Neural cell (in vitro differentiated cells): ENCODE measurements around the gene OSBPL2. TPM values are rescaled to one million over a fixed set of nuclear protein-coding genes. Genes with fewer than 3 reads are reported as not detected.

Experiments used
- H2AFZ ChIP-seq: fragments of 200-600, 300-800 bp; sonication (generic), shearing (Covaris generic); 2 replicates; pipeline ENCODE4 v1.6.0; 2014; ENCODE audit warnings: low read depth, mild to moderate bottlenecking, antibody characterized with exemption, low read length, moderate library complexity
- H3F3A ChIP-seq: fragments of 200-600 bp; shearing (Covaris generic); 2 replicates; pipeline ENCODE4 v1.6.1; 2016; ENCODE audit warnings: mild to moderate bottlenecking, moderate library complexity, mixed read lengths, antibody characterized with exemption, low read length; ENCODE audit not compliant: insufficient read depth, poor library complexity, severe bottlenecking
- H3K27ac ChIP-seq: fragments of 200-600, 300-800 bp; sonication (generic), shearing (Covaris generic); 2 replicates; pipeline ENCODE4 v1.5.1; 2014; ENCODE audit warnings: mild to moderate bottlenecking, low read length, moderate library complexity
- H3K27me3 ChIP-seq: fragments of 300-800, 200-600 bp; sonication (generic), shearing (Covaris generic); 2 replicates; pipeline ENCODE4 v1.6.0; 2014; ENCODE audit warnings: mild to moderate bottlenecking, low read depth, low read length, moderate library complexity; ENCODE audit not compliant: insufficient read depth
- H3K36me3 ChIP-seq: fragments of 300-800, 200-600 bp; sonication (generic), shearing (Covaris generic); 2 replicates; pipeline ENCODE4 v1.5.1; 2014; ENCODE audit warnings: mild to moderate bottlenecking, antibody characterized with exemption, low read length, moderate library complexity; ENCODE audit not compliant: insufficient read depth
- H3K4me2 ChIP-seq: fragments of 300-800, 200-600 bp; sonication (generic), shearing (Covaris generic); 2 replicates; pipeline ENCODE4 v1.6.0; 2014; ENCODE audit warnings: mild to moderate bottlenecking, low read length
- H3K4me3 ChIP-seq: fragments of 300-800, 200-600 bp; sonication (generic), shearing (Covaris generic); 2 replicates; pipeline ENCODE4 v1.5.1; 2014; ENCODE audit warnings: mild to moderate bottlenecking, low read length, moderate library complexity
- H3K79me2 ChIP-seq: fragments of 200-600 bp; shearing (Covaris generic); replicated peaks from 2 replicates; pipeline ENCODE4 v1.6.0; 2014; ENCODE audit warnings: mild to moderate bottlenecking, low read length, moderate library complexity; ENCODE audit not compliant: insufficient read depth
- H3K9ac ChIP-seq: fragments of 300-800, 200-600 bp; sonication (generic), shearing (Covaris generic); 2 replicates; pipeline ENCODE4 v1.6.1; 2016; ENCODE audit warnings: mild to moderate bottlenecking, low read length, mixed read lengths
- H3K9me2 ChIP-seq: fragments of 200-600 bp; shearing (Covaris generic); 2 replicates; pipeline ENCODE4 v1.6.1; 2016; ENCODE audit warnings: mild to moderate bottlenecking, low read length, mixed read lengths; ENCODE audit not compliant: insufficient read depth
- H3K9me3 ChIP-seq: fragments of 200-600, 300-800 bp; sonication (generic), shearing (Covaris generic); 2 replicates; pipeline ENCODE4 v1.6.1; 2016; ENCODE audit warnings: mild to moderate bottlenecking, mixed run types, low read length, moderate library complexity, mixed read lengths
- H4K20me1 ChIP-seq: fragments of 200-600 bp; shearing (Covaris generic); 2 replicates; pipeline ENCODE4 v1.6.1; 2016; ENCODE audit warnings: mild to moderate bottlenecking, mixed run types; ENCODE audit not compliant: insufficient read depth
- EP300 ChIP-seq: fragments of 450-650 bp; conservative IDR thresholded peaks from 2 replicates; pipeline ENCODE4 v1.6.1; 2014; ENCODE audit warnings: antibody characterized with exemption, mild to moderate bottlenecking, moderate library complexity; ENCODE audit not compliant: poor library complexity, severe bottlenecking
- EZH2 ChIP-seq: fragments of 200-600, 300-800 bp; shearing (Covaris generic), sonication (generic); IDR thresholded peaks from 2 replicates; pipeline ENCODE4 v1.6.1; 2014; ENCODE audit warnings: antibody characterized with exemption, low read length, borderline replicate concordance, mild to moderate bottlenecking; ENCODE audit not compliant: insufficient read depth, poor library complexity, severe bottlenecking
- MXI1 ChIP-seq: fragments of 450-650 bp; conservative IDR thresholded peaks from 2 replicates; pipeline ENCODE4 v1.6.1; 2014; ENCODE audit warnings: antibody characterized with exemption, mild to moderate bottlenecking; ENCODE audit not compliant: poor library complexity, severe bottlenecking
- POLR2AphosphoS5 ChIP-seq: IDR thresholded peaks from 2 replicates; pipeline ENCODE4 v1.6.1; 2012
- RAD21 ChIP-seq: fragments of 450-650 bp; conservative IDR thresholded peaks from 2 replicates; pipeline ENCODE4 v1.6.1; 2014; ENCODE audit warnings: antibody characterized with exemption, mild to moderate bottlenecking, moderate library complexity
- REST ChIP-seq: IDR thresholded peaks from 2 replicates; pipeline ENCODE4 v1.6.1; 2012; ENCODE audit warnings: borderline replicate concordance
- SMC3 ChIP-seq: fragments of 450-650 bp; conservative IDR thresholded peaks from 2 replicates; pipeline ENCODE4 v1.6.1; 2014; ENCODE audit warnings: antibody characterized with exemption, mild to moderate bottlenecking, moderate library complexity; ENCODE audit not compliant: poor library complexity
- TAF1 ChIP-seq: IDR thresholded peaks from 2 replicates; pipeline ENCODE4 v1.6.1; 2012; ENCODE audit warnings: low read depth
- polyA plus RNA-seq: library from polyadenylated mRNA; depleted of rRNA; stranded (reverse); fragments of >200 nt; gene quantifications from 2 replicates; pipeline ENCODE4 v1.2.3, GENCODE V29; 2014
- TF ChIP-seq, protein P1 (sequence below): fragments of 450-650 bp; IDR thresholded peaks from 2 replicates; pipeline ENCODE4 v1.5.1; 2014; ENCODE audit warnings: antibody characterized with exemption, mild to moderate bottlenecking, moderate library complexity; ENCODE audit not compliant: poor library complexity, severe bottlenecking

Gene OSBPL2
- polyA plus RNA-seq, 1 donor from 2014 or later = 41.5 TPM

- Histone ChIP-seq H3K9ac (no peak overlapping the region), H3K27ac (no peak overlapping the region), H3K27me3 (no peaks in the 10 kb centered on the region), H3F3A (no peaks in the 10 kb centered on the region), H3K79me2 (peaks cover 14% of the 10 kb centered on the region), H2AFZ (no peak overlapping the region), H3K4me2 (no peak overlapping the region), H4K20me1 (peaks cover 9% of the 10 kb centered on the region), H3K9me2 (no peaks in the 10 kb centered on the region), H3K9me3 (no peaks in the 10 kb centered on the region), H3K4me3 (no peak overlapping the region), H3K36me3 (no peaks in the 10 kb centered on the region)
- TF ChIP-seq EP300 (no peak), POLR2AphosphoS5 (no peak), SMC3 (no peak), RAD21 (no peak), TAF1 (no peak), REST (no peak), EZH2 (no peak), MXI1 (no peak)
- TF ChIP-seq, protein P1, sequence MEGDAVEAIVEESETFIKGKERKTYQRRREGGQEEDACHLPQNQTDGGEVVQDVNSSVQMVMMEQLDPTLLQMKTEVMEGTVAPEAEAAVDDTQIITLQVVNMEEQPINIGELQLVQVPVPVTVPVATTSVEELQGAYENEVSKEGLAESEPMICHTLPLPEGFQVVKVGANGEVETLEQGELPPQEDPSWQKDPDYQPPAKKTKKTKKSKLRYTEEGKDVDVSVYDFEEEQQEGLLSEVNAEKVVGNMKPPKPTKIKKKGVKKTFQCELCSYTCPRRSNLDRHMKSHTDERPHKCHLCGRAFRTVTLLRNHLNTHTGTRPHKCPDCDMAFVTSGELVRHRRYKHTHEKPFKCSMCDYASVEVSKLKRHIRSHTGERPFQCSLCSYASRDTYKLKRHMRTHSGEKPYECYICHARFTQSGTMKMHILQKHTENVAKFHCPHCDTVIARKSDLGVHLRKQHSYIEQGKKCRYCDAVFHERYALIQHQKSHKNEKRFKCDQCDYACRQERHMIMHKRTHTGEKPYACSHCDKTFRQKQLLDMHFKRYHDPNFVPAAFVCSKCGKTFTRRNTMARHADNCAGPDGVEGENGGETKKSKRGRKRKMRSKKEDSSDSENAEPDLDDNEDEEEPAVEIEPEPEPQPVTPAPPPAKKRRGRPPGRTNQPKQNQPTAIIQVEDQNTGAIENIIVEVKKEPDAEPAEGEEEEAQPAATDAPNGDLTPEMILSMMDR = no peak
Measured at GRCh38 chr20:62307226-62308101, 69.1 kb downstream of the OSBPL2 start.

- H3K4me2 ChIP-seq = no peak overlapping the region
Measured at GRCh38 chr20:62308102-62308822, 69.9 kb downstream of the OSBPL2 start.

More at GRCh38 chr20:62308102-62308822, 69.9 kb downstream of the OSBPL2 start:
- Histone ChIP-seq H3K4me3 (no peak overlapping the region), H3K27ac (no peak overlapping the region), H3K9me3 (no peaks in the 10 kb centered on the region), H4K20me1 (peaks cover 9% of the 10 kb centered on the region), H3K79me2 (peaks cover 14% of the 10 kb centered on the region), H3K36me3 (no peaks in the 10 kb centered on the region), H3F3A (no peaks in the 10 kb centered on the region), H2AFZ (no peak overlapping the region), H3K9ac (no peak overlapping the region), H3K27me3 (no peaks in the 10 kb centered on the region), H3K9me2 (no peaks in the 10 kb centered on the region)
- TF ChIP-seq POLR2AphosphoS5 (no peak), EP300 (no peak), EZH2 (no peak), RAD21 (no peak), TAF1 (no peak), SMC3 (no peak), REST (no peak), MXI1 (no peak)
- TF ChIP-seq, protein P1 = no peak
